CD4-positive, CD25-positive, alpha-beta regulatory T cell (primary cell): ENCODE measurements around the gene CEP152. TPM values are rescaled to one million over a fixed set of nuclear protein-coding genes. Genes with fewer than 3 reads are reported as not detected.
"Not testable (repeated sequence)": the region's sequence is repeated elsewhere in the genome, so short reads cannot be mapped to it uniquely, and the experiment has no call there.

Experiments
- ATAC-seq, 2 donors: fragments of 150-1000 bp; cut with Tn5 transposase; one replicate each; pipeline ENCODE4 v1.10.0; 2021; ENCODE audit warnings: low read depth in 2 of 2, moderate number of reproducible peaks in 2 of 2, moderate library complexity in 1 of 2
- DNase-seq, 3 donors: peaks; one replicate each; pipeline versions ENCODE4 v3.0.0 to v3.0.0-alpha.2; 2012 to 2022; ENCODE audit warnings: mixed read lengths in 1 of 3
- H3K27ac ChIP-seq: one replicate; pipeline ENCODE4 v1.7.0; 2013; ENCODE audit warnings: mild to moderate bottlenecking, low read length; ENCODE audit not compliant: insufficient read depth, poor library complexity, severe bottlenecking
- H3K27me3 ChIP-seq: one replicate; pipeline ENCODE4 v1.7.0; 2013; ENCODE audit warnings: low read length; ENCODE audit not compliant: control insufficient read depth, insufficient read depth
- H3K36me3 ChIP-seq: one replicate; pipeline ENCODE4 v1.7.0; 2013; ENCODE audit warnings: mild to moderate bottlenecking, low read length, moderate library complexity; ENCODE audit not compliant: control insufficient read depth, insufficient read depth
- H3K4me1 ChIP-seq: 2 replicates; pipeline ENCODE4 v1.7.0; 2013; ENCODE audit warnings: mild to moderate bottlenecking, low read length; ENCODE audit not compliant: insufficient read depth, control insufficient read depth, poor library complexity, severe bottlenecking
- H3K4me3 ChIP-seq: one replicate; pipeline ENCODE4 v1.7.0; 2013; ENCODE audit warnings: low read depth, mild to moderate bottlenecking, low read length, moderate library complexity
- H3K9me3 ChIP-seq, 2 experiments: 1 replicate in 1 of 2; 2 replicates in 1 of 2; pipeline ENCODE4 v1.7.0; 2013; ENCODE audit warnings: low read length in 2 of 2, mild to moderate bottlenecking in 1 of 2, moderate library complexity in 1 of 2; ENCODE audit not compliant: control insufficient read depth in 2 of 2
- H3K27ac Mint-ChIP-seq, 3 donors: one replicate each; pipeline ENCODE4 v1.8.0; 2020 to 2022; ENCODE audit warnings: mild to moderate bottlenecking in 3 of 3, mixed read lengths in 3 of 3, moderate library complexity in 2 of 3
- H3K27me3 Mint-ChIP-seq: one replicate; pipeline ENCODE4 v1.8.0; 2022; ENCODE audit warnings: mild to moderate bottlenecking, mixed read lengths
- H3K36me3 Mint-ChIP-seq: one replicate; pipeline ENCODE4 v1.8.0; 2020; ENCODE audit warnings: mixed read lengths
- H3K4me1 Mint-ChIP-seq, 4 donors: one replicate each; pipeline ENCODE4 v1.8.0; 2020 to 2022; ENCODE audit warnings: mixed read lengths in 4 of 4, mild to moderate bottlenecking in 1 of 4
- H3K4me3 Mint-ChIP-seq, 4 donors: one replicate each; pipeline ENCODE4 v1.8.0; 2020 to 2022; ENCODE audit warnings: mild to moderate bottlenecking in 4 of 4, mixed read lengths in 4 of 4, moderate library complexity in 3 of 4
- H3K9me3 Mint-ChIP-seq, 7 donors: one replicate each; pipeline ENCODE4 v1.8.0; 2020 to 2022; ENCODE audit warnings: mixed read lengths in 7 of 7, mild to moderate bottlenecking in 3 of 7, moderate library complexity in 2 of 7
- polyA plus RNA-seq, 4 donors: library from polyadenylated mRNA; unstranded; fragments of 300-500 nt; fragmentation: Illumina TruSeq; gene quantifications; one replicate each; pipeline ENCODE4 v1.2.3, GENCODE V29; 2021
- total RNA-seq: library from RNA; stranded (reverse); gene quantifications from one replicate; pipeline ENCODE4 v1.2.3, GENCODE V29; 2022

The CEP152 gene
- 15.8 TPM for total RNA-seq
- polyA plus RNA-seq = 1 to 10 TPM; 3.4 to 4.9 (median 3.8) TPM

- Mint-ChIP-seq H3K36me3 (no peaks in the 10 kb centered on the region), H3K4me3 (peak within 1 kb of the TSS; percentile 88 to 98 (median 94)), H3K27ac (peak within 1 kb of the TSS; percentile 64 to 94 (median 93)), H3K4me1 (peaks cover 10 to 43% (median 31%) of the 10 kb centered on the region in 4 donors), H3K27me3 (peaks cover 24% of the 10 kb centered on the region), H3K9me3 (peaks cover 0 to 1% (median 0%) of the 10 kb centered on the region in 7 donors)
- peak within 1 kb of the TSS; percentile 90 for H3K4me3 ChIP-seq
- DNase-seq (peak; percentile 98 to 100 (median 98)), ATAC-seq (peak; percentile 97 to 98)
- no peaks in the 10 kb centered on the region for H3K36me3 ChIP-seq
- peak within 1 kb of the TSS; percentile 81 for H3K27ac ChIP-seq
- peaks cover 15% of the 10 kb centered on the region for H3K4me1 ChIP-seq
- peaks cover 14% of the 10 kb centered on the region for H3K27me3 ChIP-seq
- H3K9me3 ChIP-seq = no peaks in the 10 kb centered on the region
Measured at GRCh38 chr15:48810414-48811324, at the start of gene CEP152. Gene CEP152, minus strand, starts transcription at chr15:48811069. Its CDS starts 5,420 bp downstream, at chr15:48805649.

- no peaks in the 10 kb centered on the region for H3K4me1 ChIP-seq
- Mint-ChIP-seq H3K36me3 (no peaks in the 10 kb centered on the region), H3K9me3 (no peaks in the 10 kb centered on the region), H3K4me3 (no peak overlapping the region), H3K4me1 (peaks cover 0 to 6% (median 0%) of the 10 kb centered on the region in 4 donors), H3K27ac (no peak overlapping the region), H3K27me3 (peaks cover 44% of the 10 kb centered on the region)
- H3K9me3 ChIP-seq = no peaks in the 10 kb centered on the region
- H3K36me3 ChIP-seq = no peaks in the 10 kb centered on the region
- peaks cover 9% of the 10 kb centered on the region for H3K27me3 ChIP-seq
- ATAC-seq (no peak), DNase-seq (no peak)
- no peak overlapping the region for H3K27ac ChIP-seq
- H3K4me3 ChIP-seq = no peak overlapping the region
Measured at GRCh38 chr15:48859426-48859825, 48.6 kb upstream of the CEP152 start.

- H3K4me1 ChIP-seq = no peaks in the 10 kb centered on the region
- no peak for ATAC-seq
- Mint-ChIP-seq H3K36me3 (no peaks in the 10 kb centered on the region), H3K27ac (no peak overlapping the region), H3K9me3 (peaks cover 0 to 2% (median 0%) of the 10 kb centered on the region in 7 donors), H3K27me3 (peaks cover 52% of the 10 kb centered on the region), H3K4me3 (no peak overlapping the region), H3K4me1 (peaks cover 0 to 6% (median 0%) of the 10 kb centered on the region in 4 donors)
- no peaks in the 10 kb centered on the region for H3K36me3 ChIP-seq
- no peaks in the 10 kb centered on the region for H3K9me3 ChIP-seq
- DNase-seq = no peak
- H3K27ac ChIP-seq = no peak overlapping the region
- H3K4me3 ChIP-seq = no peak overlapping the region
- peaks cover 9% of the 10 kb centered on the region for H3K27me3 ChIP-seq
Measured at GRCh38 chr15:48858401-48858800, 47.5 kb upstream of the CEP152 start.

- no peaks in the 10 kb centered on the region for H3K36me3 ChIP-seq
- DNase-seq (no peak), ATAC-seq (no peak)
- Mint-ChIP-seq H3K4me3 (no peak overlapping the region), H3K9me3 (peaks cover 0 to 2% (median 0%) of the 10 kb centered on the region in 7 donors), H3K4me1 (peaks cover 0 to 4% (median 0%) of the 10 kb centered on the region in 4 donors), H3K27me3 (peaks cover 57% of the 10 kb centered on the region), H3K36me3 (no peaks in the 10 kb centered on the region), H3K27ac (no peak overlapping the region)
- H3K4me3 ChIP-seq = no peak overlapping the region
- no peaks in the 10 kb centered on the region for H3K9me3 ChIP-seq
- no peak overlapping the region for H3K27ac ChIP-seq
- no peaks in the 10 kb centered on the region for H3K4me1 ChIP-seq
- peaks cover 12% of the 10 kb centered on the region for H3K27me3 ChIP-seq
Measured at GRCh38 chr15:48856942-48857341, 46.1 kb upstream of the CEP152 start.

GRCh38 chr15:48855501-48856440 is 44.9 kb upstream of the CEP152 start:
- H3K4me3 Mint-ChIP-seq = no peak overlapping the region
- no peaks in the 10 kb centered on the region for H3K9me3 ChIP-seq

GRCh38 chr15:48854434-48854833 is 43.6 kb upstream of the CEP152 start:
- not testable (repeated sequence) for ATAC-seq, H3K27ac Mint-ChIP-seq

More at GRCh38 chr15:48855501-48856440, 44.9 kb upstream of the CEP152 start:
- ATAC-seq = no peak
- Mint-ChIP-seq H3K27me3 (peaks cover 51% of the 10 kb centered on the region), H3K36me3 (no peaks in the 10 kb centered on the region), H3K4me1 (no peaks in the 10 kb centered on the region), H3K9me3 (peaks cover 0 to 5% (median 0%) of the 10 kb centered on the region in 7 donors), H3K27ac (no peak overlapping the region)
- no peaks in the 10 kb centered on the region for H3K4me1 ChIP-seq
- no peaks in the 10 kb centered on the region for H3K36me3 ChIP-seq
- H3K27ac ChIP-seq = no peak overlapping the region
- no peak for DNase-seq
- H3K27me3 ChIP-seq = peaks cover 13% of the 10 kb centered on the region
- H3K4me3 ChIP-seq = no peak overlapping the region

GRCh38 chr15:48851956-48852355 is 41.1 kb upstream of the CEP152 start:
- Mint-ChIP-seq H3K9me3 (peaks cover 0 to 5% (median 0%) of the 10 kb centered on the region in 7 donors), H3K36me3 (no peaks in the 10 kb centered on the region), H3K27me3 (peaks cover 51% of the 10 kb centered on the region), H3K4me3 (no peak overlapping the region), H3K27ac (no peak overlapping the region), H3K4me1 (no peaks in the 10 kb centered on the region)
- no peak overlapping the region for H3K4me3 ChIP-seq
- H3K36me3 ChIP-seq = no peaks in the 10 kb centered on the region
- no peaks in the 10 kb centered on the region for H3K4me1 ChIP-seq
- no peak overlapping the region for H3K27ac ChIP-seq
- ATAC-seq = no peak
- no peak for DNase-seq
- H3K27me3 ChIP-seq = peaks cover 15% of the 10 kb centered on the region
- no peaks in the 10 kb centered on the region for H3K9me3 ChIP-seq

More at GRCh38 chr15:48854434-48854833, 43.6 kb upstream of the CEP152 start:
- H3K9me3 ChIP-seq, H3K36me3 Mint-ChIP-seq, DNase-seq, H3K4me1 ChIP-seq, H3K4me1 Mint-ChIP-seq, H3K27ac ChIP-seq, H3K27me3 ChIP-seq, H3K4me3 Mint-ChIP-seq, H3K9me3 Mint-ChIP-seq, H3K36me3 ChIP-seq, H3K4me3 ChIP-seq: not testable (repeated sequence)
- H3K27me3 Mint-ChIP-seq = peaks cover 49% of the 10 kb centered on the region
